K562 (cell line): ENCODE measurements around the gene ST7. TPM values are rescaled to one million over a fixed set of nuclear protein-coding genes. Genes with fewer than 3 reads are reported as not detected.
A peak's percentile ranks its signal among the peaks of the same experiment; 100 is the strongest.
"Not testable (repeated sequence)": the region's sequence is repeated elsewhere in the genome, so short reads cannot be mapped to it uniquely, and the experiment has no call there.

ENCODE experiments used
- ATAC-seq: fragments of 200-7000 bp; cut with Tn5 transposase; 3 replicates; pipeline ENCODE4 v1.9.1; 2020; ENCODE audit warnings: moderate library complexity
- BruUV-seq: library from RNA; stranded (reverse); fragments of 400-500 nt; replicated peaks from 2 replicates; lab custom pipeline; 2021; lab: Mats Ljungman, UMichigan
- CTCF ChIA-PET: fragments of 300-600 bp; formaldehyde crosslinking; extraction: SDS; loops from one replicate; lab custom pipeline; 2021; ENCODE audit warnings: low intra/inter-chr PET ratio; lab: Yijun Ruan, JAX
- POLR2A ChIA-PET: fragments of 300-600, 350-650 bp; sonication (Branson Sonifier 250); formaldehyde crosslinking; extraction: SDS; loops from one replicate; lab custom pipeline; 2021; ENCODE audit warnings: antibody characterized with exemption, inconsistent platforms; lab: Yijun Ruan, JAX
- DNase-seq, 4 experiments: peaks; one replicate each; pipeline versions ENCODE4 v3.0.0 to v3.0.0-alpha.2; 2011 to 2018; ENCODE audit warnings: low spot score in 3 of 4, mixed read lengths in 3 of 4; ENCODE audit errors: extremely low read depth in 1 of 4
- FAIRE-seq: peaks from 2 replicates; lab custom pipeline; 2011; peaks lifted over from hg19 to GRCh38; lab: Jason Lieb, UNC
- H2AFZ ChIP-seq: 2 replicates; pipeline ENCODE4 v1.6.0; 2011; ENCODE audit warnings: low read depth, low read length, control low read depth, inconsistent platforms
- H3K27ac ChIP-seq: fragments of 200-600 bp; 3 replicates; pipeline ENCODE4 v1.8.0; 2011; ENCODE audit warnings: low read depth, mild to moderate bottlenecking, control low read depth, inconsistent platforms, low read length, moderate library complexity, mixed read lengths; ENCODE audit errors: extremely low read depth
- H3K27me3 ChIP-seq, 2 experiments: fragments of 300-600 bp in 1 of 2; 2 replicates in 1 of 2; 3 replicates in 1 of 2; pipeline versions ENCODE4 v1.6.0 to v1.8.0; 2011; ENCODE audit warnings: inconsistent platforms in 2 of 2, low read length in 2 of 2, mild to moderate bottlenecking in 1 of 2, mixed read lengths in 1 of 2, moderate library complexity in 1 of 2; ENCODE audit not compliant: control insufficient read depth in 2 of 2, insufficient read depth in 2 of 2
- H3K36me3 ChIP-seq: fragments of 300-600 bp; 3 replicates; pipeline ENCODE4 v1.8.0; 2011; ENCODE audit warnings: mild to moderate bottlenecking, low read length, inconsistent platforms; ENCODE audit not compliant: control insufficient read depth, insufficient read depth
- H3K4me1 ChIP-seq, 2 experiments: fragments of 200-600 bp in 1 of 2; replicated peaks in 1 of 2; 2 replicates in 1 of 2; 3 replicates in 1 of 2; pipeline versions ENCODE4 v1.5.1 to v1.8.0; 2011; ENCODE audit warnings: inconsistent platforms in 2 of 2, low read length in 2 of 2, mild to moderate bottlenecking in 1 of 2, mixed read lengths in 1 of 2, moderate library complexity in 1 of 2; ENCODE audit not compliant: control insufficient read depth in 2 of 2, insufficient read depth in 2 of 2
- H3K4me2 ChIP-seq: 2 replicates; pipeline ENCODE4 v1.6.1; 2011; ENCODE audit warnings: low read length, control low read depth, inconsistent platforms, mixed read lengths; ENCODE audit not compliant: insufficient read depth
- H3K4me3 ChIP-seq: fragments of 200-600 bp; sonication (generic), shearing (Covaris generic); 2 replicates; pipeline ENCODE4 v1.5.1; 2016; ENCODE audit warnings: control low read depth, inconsistent platforms
- H3K79me2 ChIP-seq: fragments of 200-600 bp; 3 replicates; pipeline ENCODE4 v1.8.0; 2011; ENCODE audit warnings: low read length, inconsistent platforms; ENCODE audit not compliant: control insufficient read depth, insufficient read depth
- H3K9ac ChIP-seq, 2 experiments: 2 replicates each; pipeline versions ENCODE4 v1.6.0 to v1.6.1; 2011; ENCODE audit warnings: low read depth in 2 of 2, low read length in 2 of 2, control low read depth in 1 of 2, inconsistent platforms in 1 of 2, mild to moderate bottlenecking in 1 of 2, mixed read lengths in 1 of 2; ENCODE audit not compliant: insufficient read depth in 1 of 2
- H3K9me1 ChIP-seq: one replicate; pipeline ENCODE4 v1.6.0; 2011; ENCODE audit warnings: inconsistent platforms, mild to moderate bottlenecking, low read length, moderate library complexity; ENCODE audit not compliant: control insufficient read depth, insufficient read depth
- H3K9me3 ChIP-seq: replicated peaks from 2 replicates; pipeline ENCODE4 v1.5.1; 2011; ENCODE audit warnings: low read depth, low read length, inconsistent platforms; ENCODE audit not compliant: control insufficient read depth, insufficient read depth
- H4K20me1 ChIP-seq: replicated peaks from 2 replicates; pipeline ENCODE4 v1.6.1; 2011; ENCODE audit warnings: low read length, inconsistent platforms, mixed read lengths; ENCODE audit not compliant: control insufficient read depth, insufficient read depth
- ATF1 ChIP-seq, 2 experiments: fragments of 450-650 bp in 1 of 2; IDR thresholded peaks; 2 replicates each; pipeline ENCODE4 v1.6.1; 2016; ENCODE audit warnings: missing compliant biosample characterization in 1 of 2, missing genetic modification characterization in 1 of 2
- BACH1 ChIP-seq: fragments of 200-800 bp; sonication (Bioruptor generic); IDR thresholded peaks from 2 replicates; pipeline ENCODE4 v1.6.1; 2016; ENCODE audit warnings: missing genetic modification characterization, missing compliant biosample characterization
- FUS ChIP-seq: fragments of 200-400 bp; formaldehyde crosslinking; optimal IDR thresholded peaks from 2 replicates; pipeline ENCODE3; 2017; ENCODE audit warnings: low read depth, low read length
- TRIM28 ChIP-seq: fragments of 450-650 bp; IDR thresholded peaks from 2 replicates; pipeline ENCODE4 v1.6.1; 2017
- ZNF431 ChIP-seq: sonication (generic); formaldehyde crosslinking; IDR thresholded peaks from 2 replicates; pipeline ENCODE4 v1.8.0; 2022; ENCODE audit warnings: mild to moderate bottlenecking, missing genetic modification reagents
- WGBS: fragments of 100-300 bp; shearing (Covaris generic); methylation state at CpG from one replicate; pipeline ENCODE4 v1.1.6; 2016; ENCODE audit warnings: low coverage, mixed read lengths; ENCODE audit not compliant: insufficient coverage; ENCODE audit errors: missing lambda C conversion rate; 5-methylcytosine and 5-hydroxymethylcytosine counted together
- in situ Hi-C: fragments of 300-500 bp; cut with MboI; formaldehyde crosslinking; loops from 4 replicates; pipeline ENCODE4 v1.15.0; 2018; ENCODE audit warnings: inconsistent platforms, mixed read lengths
- intact Hi-C: fragments of 100-400 bp; cut with micrococcal nuclease; formaldehyde crosslinking; loops from 2 replicates; pipeline ENCODE4 v1.14.2; 2022
- polyA plus RNA-seq, 8 experiments: library from polyadenylated mRNA; depleted of rRNA in 4 of 8; stranded (reverse) in 5 of 8; unstranded in 3 of 8; fragments of >200 nt; fragmentation: Nextera tagmentation in 2 of 8; fragmentation: Illumina TruSeq in 1 of 8; extraction: Ambion mirVana in 2 of 8; extraction: Trizol in 1 of 8; gene quantifications; 2 replicates each; pipeline versions ENCODE4 v1.2.1 to v1.2.3, GENCODE V29; 2011 to 2014; ENCODE audit warnings: inconsistent platforms in 1 of 8, missing spikeins in 1 of 8
- total RNA-seq, 7 experiments: library from RNA; depleted of rRNA in 6 of 7; stranded (reverse); fragments of >200 nt in 6 of 7; fragmentation: Illumina TruSeq in 2 of 7; extraction: Trizol in 2 of 7; gene quantifications; 2 replicates each; pipeline versions ENCODE4 v1.2.1 to v1.2.3, GENCODE V29; 2011 to 2021; ENCODE audit warnings: low replicate concordance in 1 of 7
- TF ChIP-seq, protein P1 (sequence below), 3 experiments: fragments of 200-800 bp in 1 of 3; fragments of 250-450 bp in 1 of 3; fragments of 450-650 bp in 1 of 3; sonication (Bioruptor Pico) in 1 of 3; sonication (Bioruptor generic) in 1 of 3; formaldehyde crosslinking in 1 of 3; IDR thresholded peaks; 2 replicates each; pipeline versions ENCODE4 v1.6.1 to v1.8.0; 2016 to 2022; ENCODE audit warnings: mild to moderate bottlenecking in 2 of 3, missing genetic modification characterization in 2 of 3, missing compliant biosample characterization in 1 of 3, moderate library complexity in 1 of 3

ST7 gene
- total and polyA plus RNA-seq, 9 of the 15 experiments (the other 6 are each of a cell fraction or from before 2014, with no cell fraction given), result 23.9 to 56.3 (median 36.9) TPM

DNA sequence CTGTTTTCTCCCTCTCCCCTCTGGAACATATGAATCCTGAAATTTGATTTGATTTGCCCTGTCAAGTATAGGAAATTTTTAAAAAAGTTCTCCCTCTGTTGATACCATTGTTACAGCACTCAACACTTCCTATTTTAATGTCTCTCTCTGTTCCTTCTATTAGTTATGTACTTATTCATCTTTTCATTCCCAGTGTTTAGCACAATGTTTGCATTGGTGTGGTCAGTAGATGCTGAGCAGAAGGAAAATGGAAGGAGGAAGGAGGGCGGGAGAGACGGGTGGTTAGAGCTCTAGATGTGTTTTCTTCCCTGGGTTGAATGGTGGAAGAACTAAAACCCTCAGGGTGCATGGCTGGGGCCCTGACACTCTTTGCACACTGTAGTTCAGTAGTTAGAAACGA is 290.1 kb downstream of the ST7 start (continued):
- TF ChIP-seq, protein P1, sequence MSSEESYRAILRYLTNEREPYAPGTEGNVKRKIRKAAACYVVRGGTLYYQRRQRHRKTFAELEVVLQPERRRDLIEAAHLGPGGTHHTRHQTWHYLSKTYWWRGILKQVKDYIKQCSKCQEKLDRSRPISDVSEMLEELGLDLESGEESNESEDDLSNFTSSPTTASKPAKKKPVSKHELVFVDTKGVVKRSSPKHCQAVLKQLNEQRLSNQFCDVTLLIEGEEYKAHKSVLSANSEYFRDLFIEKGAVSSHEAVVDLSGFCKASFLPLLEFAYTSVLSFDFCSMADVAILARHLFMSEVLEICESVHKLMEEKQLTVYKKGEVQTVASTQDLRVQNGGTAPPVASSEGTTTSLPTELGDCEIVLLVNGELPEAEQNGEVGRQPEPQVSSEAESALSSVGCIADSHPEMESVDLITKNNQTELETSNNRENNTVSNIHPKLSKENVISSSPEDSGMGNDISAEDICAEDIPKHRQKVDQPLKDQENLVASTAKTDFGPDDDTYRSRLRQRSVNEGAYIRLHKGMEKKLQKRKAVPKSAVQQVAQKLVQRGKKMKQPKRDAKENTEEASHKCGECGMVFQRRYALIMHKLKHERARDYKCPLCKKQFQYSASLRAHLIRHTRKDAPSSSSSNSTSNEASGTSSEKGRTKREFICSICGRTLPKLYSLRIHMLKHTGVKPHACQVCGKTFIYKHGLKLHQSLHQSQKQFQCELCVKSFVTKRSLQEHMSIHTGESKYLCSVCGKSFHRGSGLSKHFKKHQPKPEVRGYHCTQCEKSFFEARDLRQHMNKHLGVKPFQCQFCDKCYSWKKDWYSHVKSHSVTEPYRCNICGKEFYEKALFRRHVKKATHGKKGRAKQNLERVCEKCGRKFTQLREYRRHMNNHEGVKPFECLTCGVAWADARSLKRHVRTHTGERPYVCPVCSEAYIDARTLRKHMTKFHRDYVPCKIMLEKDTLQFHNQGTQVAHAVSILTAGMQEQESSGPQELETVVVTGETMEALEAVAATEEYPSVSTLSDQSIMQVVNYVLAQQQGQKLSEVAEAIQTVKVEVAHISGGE (CRISPR knock-in tag; IDR thresholded peaks at IDR 0.05), result no peak
- TF ChIP-seq BACH1, result no peak
- TF ChIP-seq ATF1 (CRISPR knock-in tag; IDR thresholded peaks at IDR 0.05), result no peak
- no peak for TF ChIP-seq ATF1 (tag; IDR thresholded peaks at IDR 0.05)
- TF ChIP-seq FUS, result no peak

GRCh38 chr7:117245703-117246102 is 292.4 kb downstream of the ST7 start:
- H3K27ac ChIP-seq, H3K36me3 ChIP-seq, FAIRE-seq, intact Hi-C loops, H2AFZ ChIP-seq, in situ Hi-C loops, H3K4me1 ChIP-seq, H3K9ac ChIP-seq, H3K4me2 ChIP-seq, H3K4me3 ChIP-seq, H4K20me1 ChIP-seq, H3K9me3 ChIP-seq, H3K9me1 ChIP-seq, ATAC-seq, BruUV-seq, H3K79me2 ChIP-seq, CTCF ChIA-PET, DNase-seq: not testable (repeated sequence)
- 2% methylated on average over 2 of the region's 2 CpGs for WGBS
- TF ChIP-seq TRIM28 (0 out of 2 replicates have a peak, but pooled peaks have one; percentile 36), ZNF431 (CRISPR knock-in tag) (peak; percentile 99)
- POLR2A ChIA-PET, result interaction anchor here (0.9 kb wide), 1 partner anchor 16 kb away, joined by 3 read pairs; no protein-coding TSS in a partner anchor
- H3K27me3 ChIP-seq, result peaks cover 0 to 15% of the 10 kb centered on the region in 2 experiments; a peak in 3 of 5 replicates
